ENCODE measurements around the gene MTG2.

GRCh38 chr20:62211769-62212288 lies 29.0 kb downstream of the MTG2 start:
- TF ChIP-seq CTCF (conservative IDR thresholded peaks at IDR 0.05; ENCODE audit: low read depth, low read length): no peak
- no peak for TF ChIP-seq EZH2 (IDR thresholded peaks at IDR 0.05; ENCODE audit: low read length, unreplicated experiment)
- no peak for TF ChIP-seq EZH2phosphoT487 (IDR thresholded peaks at IDR 0.05; ENCODE audit: borderline replicate concordance, low read length)

All from PC-3 (cell line).